ENCODE data around the gene HTRA1.

The HTRA1 gene

GRCh38 chr10:122559228-122559627 lies 97.9 kb downstream of the HTRA1 start:
- DNase-seq = no peak

- DNase-seq = no peak
Observed at GRCh38 chr10:122560279-122560804, 99.0 kb downstream of the HTRA1 start, which contains the start of gene DMBT1. Gene DMBT1, plus strand, starts transcription at chr10:122560754. Its CDS starts 17 bp downstream, at chr10:122560771.

DNA sequence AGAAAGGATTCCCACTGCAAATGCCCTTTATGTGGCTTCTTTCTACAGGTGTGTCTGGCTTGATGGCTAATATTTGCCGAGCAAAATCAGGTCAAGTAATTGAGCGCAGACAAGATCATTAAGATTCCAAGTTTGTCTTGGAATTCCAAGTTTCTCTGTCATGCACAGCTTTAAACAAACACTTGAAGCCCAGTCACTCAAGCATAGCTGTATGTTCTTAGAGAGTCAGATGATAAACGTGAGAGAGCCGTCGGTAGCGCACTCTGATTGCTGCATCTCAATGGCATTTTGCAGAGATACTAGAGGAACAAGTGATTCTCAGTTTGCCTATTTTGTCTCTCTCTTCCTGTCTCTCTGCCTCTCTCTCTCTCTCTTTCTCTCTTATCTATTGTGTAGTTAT lies 99.9 kb downstream of the HTRA1 start:
- no peak for DNase-seq

GRCh38 chr10:122561792-122562191 lies 100.4 kb downstream of the HTRA1 start:
- no peak for DNase-seq
